ENCODE data around the gene MRPS18A.
"Not testable (repeated sequence)": the region's sequence is repeated elsewhere in the genome, so short reads cannot be mapped to it uniquely, and the experiment has no call there.

Gene MRPS18A

DNA sequence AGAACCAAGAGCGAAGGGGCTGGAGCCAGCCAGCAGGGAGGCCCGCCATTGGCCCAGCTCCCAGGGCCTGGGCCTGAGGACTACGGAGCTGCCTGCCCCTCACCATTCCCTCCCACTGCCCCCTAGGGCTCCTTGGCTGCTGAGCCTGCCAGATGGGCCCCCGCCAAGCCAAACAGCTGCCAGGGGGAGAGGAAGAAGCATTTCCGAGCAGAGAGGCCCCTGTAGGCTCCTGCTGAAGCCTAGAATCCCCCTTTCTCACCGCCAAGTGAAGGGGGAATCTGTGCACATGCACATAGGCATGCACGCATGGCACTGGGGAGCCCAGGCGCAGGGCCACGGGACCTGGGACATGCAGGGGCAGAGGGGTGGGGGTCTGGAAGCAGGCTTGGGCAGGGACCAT lies 28.5 kb upstream of the MRPS18A start:
- no peak for DNase-seq

DNA sequence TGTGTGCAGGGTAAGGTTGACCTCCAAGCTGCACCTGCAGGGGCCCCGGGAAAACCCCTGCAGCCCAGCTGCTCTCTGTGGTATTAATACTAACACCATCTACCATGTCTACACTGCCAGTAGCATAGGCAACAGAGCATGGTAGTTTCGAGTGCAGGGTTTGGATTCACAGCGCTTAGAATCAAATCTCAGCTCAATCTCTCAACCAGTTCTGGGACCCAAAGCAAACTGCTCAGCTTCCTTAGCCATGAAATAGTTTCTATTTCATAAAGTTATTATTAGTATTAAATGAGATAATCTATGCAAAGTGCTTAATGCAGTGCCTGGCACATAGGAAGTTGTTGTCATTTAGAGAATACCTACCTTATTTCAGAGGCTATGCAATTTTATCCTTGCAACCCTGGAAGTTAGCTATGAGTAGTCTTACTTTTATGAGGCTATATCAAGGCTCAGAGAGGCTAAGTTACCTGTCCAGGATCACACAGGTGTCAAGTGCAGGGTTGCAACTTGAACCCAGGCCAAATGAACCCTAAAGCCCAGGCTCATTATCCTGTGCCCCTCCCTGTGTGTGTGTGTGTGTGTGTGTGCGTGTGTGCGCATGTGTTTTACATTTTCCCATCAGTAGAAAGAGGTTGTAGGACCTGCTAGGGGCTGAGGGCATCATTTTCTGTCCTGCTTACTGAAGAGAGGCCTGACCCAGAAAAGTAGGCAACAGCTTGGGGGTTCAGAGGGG lies 27.6 kb upstream of the MRPS18A start:
- no peak for DNase-seq

DNA sequence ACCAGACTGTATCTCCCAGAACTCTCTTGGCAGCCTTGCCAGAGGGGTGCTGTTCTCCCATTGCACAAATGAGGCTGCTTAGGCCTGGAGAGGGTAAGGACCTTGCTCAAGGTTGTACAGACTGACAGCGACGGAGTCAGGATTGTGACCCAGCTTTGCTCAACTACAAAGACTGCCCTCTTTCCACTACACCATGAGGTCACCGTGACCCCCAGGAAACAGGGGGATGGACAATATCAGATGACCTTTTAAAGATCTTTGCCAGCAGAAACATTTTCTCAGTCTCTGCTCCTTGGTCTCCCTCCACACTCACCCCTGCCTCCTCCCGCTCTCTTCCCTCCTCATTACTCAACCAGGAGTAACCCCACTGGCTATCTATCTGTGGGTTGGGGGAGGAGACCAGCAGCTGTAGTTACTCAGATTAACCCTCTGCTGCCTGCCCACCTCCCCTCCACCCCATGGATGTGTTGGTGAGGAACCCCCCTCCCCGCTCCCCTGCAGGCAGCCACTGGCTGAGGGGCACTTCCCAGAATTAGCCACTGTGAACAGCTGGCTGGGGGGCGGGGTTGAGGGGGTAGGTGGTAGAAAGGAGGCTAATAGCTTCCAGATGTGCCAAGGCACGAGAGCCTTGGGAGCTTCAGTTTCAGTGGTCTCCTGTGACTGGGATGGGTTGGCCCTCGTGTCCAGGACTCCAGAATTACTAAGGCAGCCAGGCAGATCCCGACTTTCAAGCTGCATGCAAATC lies 26.9 kb upstream of the MRPS18A start:
- DNase-seq: no peak

DNA sequence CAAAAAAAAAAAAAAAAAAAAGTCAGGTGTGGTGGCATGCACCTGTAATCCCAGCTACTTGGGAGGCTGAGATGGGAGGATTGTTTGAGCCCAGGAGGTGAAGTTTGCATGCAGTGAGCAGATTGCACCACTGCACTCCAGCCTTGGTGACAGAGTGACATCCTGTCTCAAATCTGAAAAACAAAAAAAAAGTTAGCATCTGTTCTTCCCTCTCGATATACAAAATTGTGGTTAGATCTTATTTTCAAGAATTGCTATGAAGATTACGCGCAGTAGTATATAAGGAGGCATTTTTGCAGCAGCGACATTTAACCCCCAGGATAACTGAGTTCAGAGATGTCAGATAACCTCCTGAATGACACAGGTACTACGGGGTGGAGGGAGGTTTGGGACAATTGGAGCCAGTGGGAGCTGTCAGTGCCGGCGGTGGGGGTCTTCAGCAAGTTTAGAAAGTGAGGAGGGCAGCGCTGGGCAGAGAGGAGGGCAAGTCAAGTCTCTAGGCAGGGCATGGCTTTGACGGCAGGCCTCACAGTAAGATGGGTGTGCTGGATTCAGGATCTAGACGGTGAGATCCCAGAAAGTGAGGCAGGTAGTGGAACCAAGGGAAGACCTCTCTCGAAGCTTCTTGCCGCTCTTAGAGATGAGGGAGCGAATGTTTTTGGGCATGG lies 26.2 kb upstream of the MRPS18A start:
- DNase-seq: no peak

DNA sequence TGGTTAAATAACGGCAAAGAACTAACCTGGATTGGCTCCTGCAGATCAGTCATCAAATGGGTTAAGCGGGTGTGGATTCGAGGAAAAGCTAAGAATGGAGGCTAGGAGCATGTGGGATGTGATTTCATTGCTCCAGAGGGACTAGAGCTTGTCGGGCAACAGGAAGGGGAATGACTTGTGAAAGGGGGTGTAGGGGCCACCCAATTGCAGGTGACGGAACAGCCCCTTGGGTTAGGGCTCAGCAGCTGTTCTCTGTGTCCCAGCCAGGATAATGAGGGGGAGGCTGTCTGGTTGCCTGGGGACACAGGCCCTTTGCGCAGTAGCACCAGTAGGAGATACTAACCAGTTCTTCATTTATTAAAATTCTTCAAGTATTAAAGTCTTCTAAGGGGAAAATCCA lies 25.0 kb upstream of the MRPS18A start:
- DNase-seq: no peak

DNA sequence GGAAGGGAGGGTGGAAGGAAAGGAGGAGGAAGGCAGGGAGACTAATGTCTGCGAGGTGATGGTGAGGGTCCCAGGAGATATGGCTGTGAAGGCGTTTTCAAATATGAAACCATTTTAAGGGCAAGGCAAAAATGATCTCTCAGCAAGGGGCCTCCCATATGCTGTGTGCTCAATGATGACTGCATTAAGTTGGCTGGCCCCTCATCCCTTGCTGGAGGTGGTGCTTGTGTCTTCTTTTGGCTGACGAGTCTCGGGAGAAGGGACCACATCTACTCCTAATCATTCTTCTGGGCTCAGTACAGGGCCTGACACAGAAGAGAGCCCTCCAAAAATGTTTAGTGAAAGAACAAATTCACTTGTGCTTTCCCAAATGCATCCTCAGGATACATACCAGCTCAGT lies 23.0 kb upstream of the MRPS18A start:
- no peak for DNase-seq

DNA sequence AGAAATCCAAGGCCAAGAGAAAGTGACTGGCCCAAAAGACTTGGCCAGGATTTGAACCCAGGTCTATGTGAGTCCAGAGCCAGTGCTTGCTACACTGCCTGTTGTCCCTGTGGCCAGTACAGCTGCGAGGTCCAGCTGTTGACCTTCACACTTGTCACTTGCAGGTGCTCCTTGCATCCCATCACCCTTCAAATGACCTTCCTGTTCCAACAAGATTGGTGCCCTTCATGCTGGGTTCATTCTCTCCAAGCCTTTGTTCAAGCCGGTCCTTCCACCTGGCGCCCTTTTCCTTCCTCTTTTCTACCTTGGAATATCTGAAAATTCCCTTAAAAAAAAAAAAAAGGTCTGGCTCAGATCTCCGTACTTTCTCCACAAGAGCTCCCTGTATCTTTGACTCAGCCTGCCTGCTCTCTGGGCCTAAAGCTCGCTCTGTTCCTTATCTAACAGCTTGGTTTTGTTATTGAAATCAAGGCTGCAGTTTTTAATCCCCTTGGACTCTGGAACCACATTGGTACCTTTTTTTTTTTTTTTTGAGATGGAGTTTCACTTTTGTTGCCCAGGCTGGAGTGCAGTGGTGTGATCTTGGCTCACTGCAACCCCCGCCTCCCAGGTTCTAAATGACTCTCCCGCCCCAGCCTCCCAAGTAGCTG lies 22.2 kb upstream of the MRPS18A start:
- no peak for DNase-seq

DNA sequence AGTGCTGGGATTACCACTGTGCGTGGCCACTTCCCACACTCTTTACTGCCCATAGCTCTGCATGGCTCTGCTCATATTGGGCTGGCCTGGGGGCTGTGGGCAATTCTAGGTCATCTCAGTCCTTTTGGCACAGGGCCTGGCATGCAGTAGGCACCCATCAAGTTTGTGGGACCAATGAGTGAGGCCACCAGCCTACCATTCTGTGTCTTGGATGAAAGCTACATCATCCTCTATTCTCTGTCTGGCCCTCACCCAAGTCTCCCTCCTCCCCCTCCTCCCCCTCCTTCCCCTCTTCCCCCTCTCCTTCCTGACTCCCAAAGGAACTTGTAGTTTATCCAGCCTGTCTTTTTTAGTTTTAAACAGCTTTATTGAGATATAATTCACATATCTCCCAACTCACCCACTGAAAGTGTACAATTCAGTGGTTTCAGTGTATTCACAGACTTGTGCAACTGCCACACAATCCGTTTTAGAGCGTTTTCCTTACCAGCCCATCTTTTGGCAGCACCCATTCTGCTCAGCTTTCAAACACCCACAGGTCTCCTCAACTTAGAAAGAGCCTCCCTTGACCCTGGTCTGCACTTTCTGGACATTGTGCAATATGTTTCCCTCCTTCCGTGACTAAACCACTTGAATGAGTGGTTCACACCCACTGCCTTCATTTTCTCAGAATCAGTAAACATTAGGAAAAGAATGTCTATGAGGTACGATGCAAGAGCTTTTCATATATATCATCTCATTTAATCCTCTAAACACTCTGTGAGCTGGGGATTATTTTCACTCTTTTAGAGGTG lies 21.5 kb upstream of the MRPS18A start:
- DNase-seq: peak in 1 of 5 donors; percentile 20

DNA sequence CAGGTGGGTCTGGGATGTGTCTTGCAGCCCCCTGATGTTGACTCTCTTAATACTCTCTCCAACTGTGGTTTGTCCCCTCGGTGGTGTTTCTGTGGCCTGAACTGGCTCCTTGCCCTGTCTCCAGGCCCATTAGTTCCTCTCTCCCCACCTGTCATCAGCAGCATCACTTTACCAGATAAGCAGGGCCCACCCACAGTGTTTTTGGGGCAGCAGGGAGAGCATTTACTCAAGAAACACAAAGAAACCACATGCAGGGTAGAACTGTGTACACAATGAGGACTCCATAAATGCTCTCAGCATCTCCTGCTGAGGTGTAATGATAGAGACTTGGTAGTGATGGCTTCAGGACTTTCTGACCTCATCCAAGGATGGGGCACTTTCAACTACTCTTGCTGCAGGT lies 20.2 kb upstream of the MRPS18A start:
- DNase-seq: no peak

DNA sequence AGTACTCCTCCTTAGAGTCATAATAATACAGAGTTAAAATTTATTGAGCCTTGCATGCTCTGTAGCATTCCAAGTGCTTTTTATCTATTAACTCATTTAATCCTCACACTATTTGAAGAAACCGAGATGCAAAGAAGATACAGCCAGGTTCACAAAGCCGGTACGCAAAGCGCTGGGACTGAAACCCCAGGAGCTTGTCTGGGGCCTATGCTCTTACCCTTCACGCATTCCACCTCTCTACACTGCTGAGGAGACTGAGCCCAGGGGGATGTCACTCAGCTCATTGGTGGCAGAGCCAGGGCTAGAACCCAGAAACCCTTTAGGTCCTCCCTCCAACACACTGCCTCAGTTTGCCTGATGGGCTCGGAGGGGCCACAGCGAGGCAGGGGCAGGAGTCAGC lies 19.7 kb upstream of the MRPS18A start:
- no peak for DNase-seq

DNA sequence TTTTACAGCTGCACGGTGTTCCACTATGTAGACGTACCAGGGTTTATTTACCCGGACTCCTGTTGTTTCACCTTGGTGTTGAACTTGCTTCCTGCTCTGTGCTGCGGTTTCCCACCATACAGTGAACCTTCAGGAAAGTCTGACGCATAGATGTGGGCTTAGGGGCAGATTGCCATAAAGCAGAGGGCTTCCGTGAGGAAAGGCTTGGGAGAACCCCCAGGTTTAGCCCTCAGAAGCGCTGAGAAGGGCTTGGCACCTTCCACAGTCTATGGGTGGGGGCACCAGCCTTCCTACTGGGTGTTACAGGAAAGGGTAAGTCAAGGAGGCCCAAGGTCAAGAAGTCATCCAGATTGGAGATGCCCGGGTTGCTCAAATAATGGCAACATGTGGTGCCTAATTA lies 19.2 kb upstream of the MRPS18A start:
- no peak for DNase-seq

DNA sequence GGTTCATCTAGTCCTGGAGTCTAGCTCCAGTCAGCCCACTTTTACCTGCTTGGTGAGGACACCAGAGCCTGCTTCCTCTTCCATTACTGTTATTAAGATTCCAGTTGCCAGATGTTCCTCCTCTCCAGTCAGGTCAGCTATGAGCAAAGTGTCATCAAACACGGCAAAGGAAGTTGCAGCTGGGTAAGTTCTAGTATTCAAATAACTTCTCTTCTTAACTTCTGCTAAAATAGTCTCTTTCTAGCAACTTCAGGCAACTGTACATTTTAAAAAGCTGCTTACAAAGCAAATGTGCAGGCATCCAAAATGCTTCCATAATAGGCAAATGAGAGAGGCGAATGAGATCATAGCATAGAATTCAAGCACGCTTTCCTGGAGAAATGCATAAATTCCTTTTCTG lies 18.4 kb upstream of the MRPS18A start:
- no peak for DNase-seq

DNA sequence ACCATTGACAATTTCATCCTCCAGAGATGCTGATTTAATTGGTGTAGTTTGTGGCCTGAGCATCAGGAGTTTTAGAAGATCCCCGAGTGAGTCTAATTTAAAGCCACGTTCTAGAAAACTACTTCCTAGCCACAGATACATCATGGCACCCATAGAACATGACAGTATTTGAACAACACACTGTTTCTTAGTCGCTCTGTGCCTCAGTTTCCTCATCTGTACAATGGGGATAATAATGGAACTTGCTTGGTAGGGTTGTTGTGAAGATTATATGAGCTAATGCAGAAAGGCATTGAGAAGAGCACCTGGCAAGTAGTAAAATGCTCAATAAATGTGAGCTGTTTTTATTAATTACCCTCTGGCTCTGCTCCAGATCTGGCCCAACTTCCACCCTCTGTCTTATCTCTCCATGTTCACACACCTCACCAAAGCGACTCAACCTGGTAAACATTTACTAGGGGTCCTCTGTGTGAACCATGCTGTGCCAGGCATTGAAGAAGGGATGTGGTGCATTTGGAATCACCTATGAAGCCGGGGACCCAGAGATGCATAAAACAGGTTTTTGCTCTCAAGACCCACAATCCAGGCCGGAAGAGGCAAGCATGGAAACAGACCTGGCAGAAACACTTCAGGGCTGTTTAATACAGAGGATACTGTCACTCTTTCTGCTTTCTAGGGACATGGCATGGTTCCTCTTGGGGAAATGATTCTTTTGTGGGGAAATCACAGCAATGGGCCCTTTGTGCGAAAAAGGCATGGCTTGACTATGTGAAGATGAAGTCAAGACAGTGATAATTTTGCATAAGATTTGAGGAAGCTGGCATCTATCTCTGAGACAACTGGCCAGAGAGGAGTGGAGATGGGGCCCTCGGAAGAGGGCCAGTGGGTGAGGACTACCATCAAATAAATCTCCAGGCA lies 16.2 kb upstream of the MRPS18A start:
- no peak for DNase-seq

DNA sequence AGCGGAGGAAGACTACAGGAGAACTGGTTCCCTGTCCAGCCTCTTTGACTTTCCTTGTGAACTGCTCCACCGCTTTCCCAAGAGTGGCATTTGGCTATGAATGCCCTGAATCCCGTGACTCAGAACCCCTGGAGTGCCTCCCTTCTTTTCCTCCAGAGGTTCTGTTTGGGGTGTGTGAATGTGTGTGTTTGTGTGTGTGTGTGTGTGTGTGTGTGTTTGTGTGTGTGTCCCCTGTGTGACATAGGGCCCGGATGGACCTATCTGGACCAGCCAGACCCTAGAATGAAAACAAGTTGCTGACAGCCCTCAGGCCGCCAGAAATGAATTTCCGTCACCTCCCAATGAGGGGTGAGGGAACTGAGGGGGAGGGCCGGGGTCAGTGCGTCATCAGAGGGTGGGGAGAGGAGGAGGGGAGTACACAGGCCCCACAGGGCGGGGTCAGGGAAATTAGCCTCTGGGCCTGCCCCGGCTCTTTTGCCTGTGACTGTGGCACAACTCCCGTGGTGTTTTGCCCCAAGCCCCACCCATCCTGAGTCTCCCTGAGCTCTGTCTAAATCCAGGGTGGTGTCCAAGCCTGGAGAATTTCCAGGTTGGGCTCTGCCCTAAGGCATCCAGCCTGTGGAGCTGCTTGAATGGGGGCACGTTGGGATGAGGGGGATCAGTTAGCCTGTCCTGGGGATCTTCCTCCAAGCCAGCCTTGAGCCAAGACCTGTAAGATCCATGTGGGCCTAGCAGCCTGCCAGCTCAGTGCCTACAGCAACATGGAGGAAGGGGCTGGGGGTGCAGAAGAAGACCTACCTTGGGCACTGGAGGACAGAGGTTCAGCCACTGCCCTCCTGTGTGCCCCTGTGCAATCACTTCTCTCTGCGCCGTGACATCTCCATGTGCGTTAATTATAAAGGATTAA lies 15.2 kb upstream of the MRPS18A start:
- no peak for DNase-seq

DNA sequence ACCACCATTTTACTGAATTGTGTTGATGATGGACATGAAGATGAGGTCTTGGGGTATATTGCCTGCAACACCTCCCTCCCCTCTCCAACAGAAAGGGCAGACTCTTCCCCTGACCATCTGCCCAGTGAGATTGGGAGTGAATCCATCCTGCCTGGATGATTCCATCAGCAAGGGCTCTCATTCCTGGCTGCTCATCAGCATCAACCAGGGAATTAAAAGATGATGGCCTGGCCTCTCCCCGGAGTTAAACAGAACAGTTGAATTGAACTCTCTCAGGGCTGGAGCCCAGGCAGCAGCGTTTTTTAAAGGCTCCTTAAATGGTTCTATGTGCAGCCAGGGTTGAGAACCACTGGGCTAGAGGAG lies 14.6 kb upstream of the MRPS18A start:
- no peak for DNase-seq

DNA sequence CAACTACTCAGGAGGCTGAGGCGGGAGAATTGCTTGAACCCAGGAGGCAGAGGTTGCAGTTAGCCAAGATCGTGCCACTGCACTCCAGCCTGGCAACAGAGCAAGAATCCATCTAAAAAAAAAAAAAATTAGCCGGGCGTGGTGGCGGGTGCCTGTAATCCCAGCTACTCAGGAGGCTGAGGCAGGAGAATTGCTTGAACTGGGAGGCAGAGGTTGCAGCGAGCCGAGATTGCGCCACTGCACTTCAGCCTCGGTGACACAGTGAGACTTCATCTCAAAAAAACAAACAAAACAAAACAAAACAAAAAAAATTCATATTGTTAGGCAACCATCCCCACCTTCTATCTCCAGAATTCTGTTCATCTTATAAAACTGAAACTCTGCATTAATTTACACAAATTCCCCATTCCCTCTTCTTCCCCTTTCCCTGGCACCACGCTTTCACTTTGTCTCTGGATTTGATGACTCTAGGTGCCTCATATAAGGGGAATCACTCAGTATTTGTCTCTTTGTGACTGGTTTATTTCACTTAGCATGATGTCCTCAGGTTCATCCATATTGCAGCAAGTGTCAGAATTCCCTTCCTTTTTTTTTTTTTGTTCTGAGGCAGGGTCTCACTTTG lies 13.5 kb upstream of the MRPS18A start:
- not testable (repeated sequence) for DNase-seq

DNA sequence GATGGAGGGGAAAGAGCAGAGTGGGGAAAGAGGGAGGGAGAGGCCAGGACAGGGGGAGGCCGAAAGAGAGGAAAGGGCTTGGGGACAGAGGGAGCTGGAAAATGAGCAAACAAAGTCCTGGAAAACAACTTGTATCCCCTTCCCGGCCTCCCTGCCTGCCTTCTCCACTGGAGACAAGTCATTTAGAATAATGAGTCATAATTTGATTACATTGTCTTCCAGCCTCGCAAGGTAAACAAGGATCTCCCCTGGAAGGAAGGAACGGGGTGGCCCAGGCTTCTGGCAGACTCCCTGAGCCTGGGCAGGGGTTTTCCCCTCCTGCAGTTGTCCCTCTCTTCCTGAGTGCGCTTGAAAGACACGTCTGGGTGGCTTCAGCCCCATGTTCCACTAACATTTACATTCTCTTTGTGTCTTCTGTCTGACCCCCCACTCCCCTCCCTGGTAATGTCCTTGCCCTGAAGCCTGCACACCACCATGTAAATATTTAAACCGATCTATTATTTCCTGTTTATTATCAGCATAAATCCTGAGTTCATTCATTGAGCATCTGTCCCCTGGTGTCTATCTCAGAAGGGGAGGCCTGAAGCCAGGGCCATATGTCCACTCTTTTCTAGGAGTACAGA lies 12.1 kb upstream of the MRPS18A start:
- no peak for DNase-seq

DNA sequence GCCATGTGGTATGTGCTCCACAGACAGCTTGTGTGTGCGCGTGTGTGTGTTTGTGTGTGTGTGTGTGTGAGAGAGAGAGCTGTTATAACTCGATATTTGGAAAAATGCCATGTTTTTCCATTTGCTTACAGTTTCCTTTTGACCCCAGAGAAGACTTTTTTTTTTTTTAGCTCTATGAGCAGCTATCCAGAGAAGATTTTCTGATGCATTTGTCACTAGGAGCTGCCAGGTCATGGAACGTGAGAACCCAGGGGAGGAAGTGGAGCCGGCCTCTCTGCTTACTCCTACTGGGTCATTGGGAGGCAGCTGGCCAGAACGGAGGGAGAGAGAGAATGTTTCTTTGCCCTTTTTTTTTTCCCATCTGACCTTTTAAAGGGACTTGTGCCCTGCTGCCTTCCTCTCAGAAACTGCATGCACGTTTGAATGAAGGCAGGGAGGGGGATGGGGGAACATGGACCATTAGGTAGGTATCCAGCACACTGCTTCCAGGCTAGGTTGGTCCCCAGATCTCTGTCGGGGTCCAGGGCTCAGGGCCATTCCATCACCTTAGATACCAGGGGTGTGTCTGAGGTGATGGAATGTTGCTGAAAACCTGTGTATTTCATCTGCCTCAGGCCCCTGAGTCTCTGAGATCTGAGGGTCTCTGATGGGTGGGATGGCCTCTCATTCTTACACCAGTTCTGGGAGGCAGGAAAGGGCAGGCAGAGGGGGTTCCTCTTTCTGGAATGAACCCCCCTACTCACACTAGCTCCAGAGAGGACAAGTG lies 11.2 kb upstream of the MRPS18A start:
- DNase-seq: no peak

DNA sequence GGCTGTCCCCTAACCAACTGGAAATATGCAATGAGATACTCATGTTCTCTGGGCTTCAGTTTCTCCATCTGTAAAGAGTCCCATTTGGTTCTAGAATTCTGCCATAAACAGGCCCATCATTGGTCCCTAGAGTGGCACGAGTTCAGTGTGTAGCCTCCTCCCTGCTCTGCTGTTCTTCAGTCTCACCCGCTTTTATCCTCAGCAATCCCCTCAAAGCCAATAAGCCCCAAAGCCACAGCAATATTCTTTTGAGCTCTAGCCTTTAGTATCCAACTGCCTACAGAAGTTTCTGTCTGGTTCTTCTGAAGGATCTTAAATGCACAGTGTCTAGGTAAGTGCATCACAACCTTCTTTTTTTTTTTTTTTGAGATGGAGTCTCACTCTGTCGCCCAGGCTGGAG lies 9.8 kb upstream of the MRPS18A start:
- DNase-seq: no peak

All from T-helper 1 cell (primary cell).